Panc1 (cell line): ENCODE measurements around the gene ARHGEF12. TPM values are rescaled to one million over a fixed set of nuclear protein-coding genes. Genes with fewer than 3 reads are reported as not detected.

Experiments used
- ATAC-seq: fragments of 200-7000 bp; cut with Tn5 transposase; 2 replicates; pipeline ENCODE4 v1.9.1; 2020; ENCODE audit warnings: mild to moderate bottlenecking, moderate library complexity
- BruUV-seq: library from RNA; stranded (reverse); fragments of 400-500 nt; replicated peaks from 2 replicates; lab custom pipeline; 2021; lab: Mats Ljungman, UMichigan
- CTCF ChIA-PET: fragments of 300-600 bp; sonication (Branson Sonifier 250); formaldehyde crosslinking; loops from one replicate; lab custom pipeline; 2022; ENCODE audit warnings: antibody characterized with exemption; lab: Charles Lee
- POLR2A ChIA-PET: fragments of 300-600 bp; sonication (Branson Sonifier 250); formaldehyde crosslinking; loops from one replicate; lab custom pipeline; 2022; ENCODE audit warnings: antibody characterized with exemption; lab: Charles Lee
- DNase-seq: peaks from one replicate; pipeline ENCODE4 v3.0.0-alpha.2; 2010; ENCODE audit warnings: low read depth, low spot score
- H3K27ac ChIP-seq: 2 replicates; pipeline ENCODE4 v1.5.1; 2011; ENCODE audit warnings: mild to moderate bottlenecking, low read length, inconsistent platforms
- H3K27me3 ChIP-seq: fragments of 200-500 bp; sonication (Bioruptor generic); 2 replicates; pipeline ENCODE4 v1.6.0; 2014; ENCODE audit warnings: low read length, inconsistent platforms; ENCODE audit not compliant: control insufficient read depth, insufficient read depth
- H3K36me3 ChIP-seq: fragments of 200-500 bp; sonication (Bioruptor generic); 2 replicates; pipeline ENCODE4 v1.5.1; 2014; ENCODE audit warnings: inconsistent platforms, mild to moderate bottlenecking, low read length, moderate library complexity; ENCODE audit not compliant: control insufficient read depth, insufficient read depth
- H3K4me1 ChIP-seq: 2 replicates; pipeline ENCODE4 v1.5.1; 2011; ENCODE audit warnings: inconsistent platforms, mild to moderate bottlenecking, low read length, moderate library complexity; ENCODE audit not compliant: control insufficient read depth, insufficient read depth
- H3K4me3 ChIP-seq, 2 experiments: 2 replicates each; pipeline ENCODE4 v1.5.1; 2011 to 2012; ENCODE audit warnings: low read depth in 2 of 2, low read length in 2 of 2, mild to moderate bottlenecking in 2 of 2, inconsistent platforms in 1 of 2, moderate library complexity in 1 of 2
- H3K9me3 ChIP-seq: fragments of 200-500 bp; sonication (Bioruptor generic); 2 replicates; pipeline ENCODE4 v1.5.1; 2014; ENCODE audit warnings: low read depth, mild to moderate bottlenecking, inconsistent platforms, low read length, moderate library complexity; ENCODE audit not compliant: control insufficient read depth, insufficient read depth
- POLR2AphosphoS5 ChIP-seq: IDR thresholded peaks from 2 replicates; pipeline ENCODE4 v1.6.1; 2012; ENCODE audit warnings: mild to moderate bottlenecking, low read depth, low read length, moderate library complexity
- SIN3A ChIP-seq: IDR thresholded peaks from 2 replicates; pipeline ENCODE4 v1.6.1; 2012; ENCODE audit warnings: low read depth, mild to moderate bottlenecking, low read length, moderate library complexity, borderline replicate concordance; ENCODE audit not compliant: insufficient read depth
- TCF7L2 ChIP-seq: IDR thresholded peaks from 2 replicates; pipeline ENCODE4 v1.6.1; 2011; ENCODE audit warnings: mild to moderate bottlenecking, low read depth, low read length, inconsistent platforms
- in situ Hi-C: cut with HindIII; loops from 2 replicates; pipeline ENCODE4 v1.10.0; 2016; ENCODE audit warnings: low sequenced_read_pairs, low pct_unique_long_range_greater_than_20kb
- intact Hi-C: fragments of 100-400 bp; cut with micrococcal nuclease; formaldehyde crosslinking; loops from one replicate; pipeline ENCODE4 v1.10.0; 2022; ENCODE audit not compliant: unreplicated experiment
- total RNA-seq: library from RNA; stranded (reverse); gene quantifications from one replicate; pipeline ENCODE4 v1.2.1, GENCODE V29; 2021; ENCODE audit not compliant: unreplicated experiment
- TF ChIP-seq, protein P1 (sequence below), 2 experiments: IDR thresholded peaks; 2 replicates each; pipeline ENCODE4 v1.6.1; 2011 to 2012; ENCODE audit warnings: low read depth in 2 of 2, control low read depth in 1 of 2, low read length in 1 of 2, mild to moderate bottlenecking in 1 of 2, moderate library complexity in 1 of 2; ENCODE audit not compliant: insufficient read depth in 1 of 2
- TF ChIP-seq, protein P2 (sequence below): fragments of 450-650 bp; IDR thresholded peaks from 2 replicates; pipeline ENCODE4 v1.5.1; 2017; ENCODE audit warnings: mild to moderate bottlenecking

The ARHGEF12 gene
- total RNA-seq, 1 experiment from 2014 or later: 182 TPM

DNA sequence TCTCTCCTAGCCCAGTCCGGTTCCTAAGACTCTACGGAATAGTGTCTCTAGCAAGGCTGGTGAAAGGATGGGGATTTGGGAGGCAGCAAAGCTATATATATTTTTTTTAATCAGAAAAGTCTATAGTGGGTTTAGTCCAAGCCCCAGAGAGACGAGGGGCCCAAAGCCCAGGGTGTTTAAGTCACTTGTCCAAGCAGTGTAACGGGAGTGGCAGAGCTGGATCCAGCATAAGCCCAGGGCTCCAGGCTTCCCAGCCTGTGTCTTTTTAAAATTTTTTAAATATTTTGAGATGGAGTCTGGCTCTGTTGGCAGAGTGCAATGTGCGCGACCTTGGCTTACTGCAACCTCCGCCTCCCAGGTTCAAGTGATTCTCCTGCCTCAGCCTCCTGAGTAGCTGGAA is 182.1 kb downstream of the ARHGEF12 start:
- intact Hi-C loops (loop anchor here (5.0 to 10.0 kb wide), 2 partner anchors 279 to 596 kb away; no protein-coding TSS in a partner anchor), in situ Hi-C loops (no loop called here)
- Histone ChIP-seq H3K4me1 (no peaks in the 10 kb centered on the region; the same call in 1 of the 2 replicates), H3K27ac (no peak overlapping the region), H3K4me3 (no peak overlapping the region), H3K9me3 (no peaks in the 10 kb centered on the region), H3K27me3 (no peaks in the 10 kb centered on the region), H3K36me3 (no peaks in the 10 kb centered on the region)
- ATAC-seq: no peak
- DNase-seq: no peak
- CTCF ChIA-PET: no interaction called here
- POLR2A ChIA-PET: no interaction called here
- BruUV-seq: no TSS peak
- no peak for TF ChIP-seq SIN3A
- TF ChIP-seq TCF7L2: no peak
- no peak for TF ChIP-seq POLR2AphosphoS5
- TF ChIP-seq, protein P1, sequence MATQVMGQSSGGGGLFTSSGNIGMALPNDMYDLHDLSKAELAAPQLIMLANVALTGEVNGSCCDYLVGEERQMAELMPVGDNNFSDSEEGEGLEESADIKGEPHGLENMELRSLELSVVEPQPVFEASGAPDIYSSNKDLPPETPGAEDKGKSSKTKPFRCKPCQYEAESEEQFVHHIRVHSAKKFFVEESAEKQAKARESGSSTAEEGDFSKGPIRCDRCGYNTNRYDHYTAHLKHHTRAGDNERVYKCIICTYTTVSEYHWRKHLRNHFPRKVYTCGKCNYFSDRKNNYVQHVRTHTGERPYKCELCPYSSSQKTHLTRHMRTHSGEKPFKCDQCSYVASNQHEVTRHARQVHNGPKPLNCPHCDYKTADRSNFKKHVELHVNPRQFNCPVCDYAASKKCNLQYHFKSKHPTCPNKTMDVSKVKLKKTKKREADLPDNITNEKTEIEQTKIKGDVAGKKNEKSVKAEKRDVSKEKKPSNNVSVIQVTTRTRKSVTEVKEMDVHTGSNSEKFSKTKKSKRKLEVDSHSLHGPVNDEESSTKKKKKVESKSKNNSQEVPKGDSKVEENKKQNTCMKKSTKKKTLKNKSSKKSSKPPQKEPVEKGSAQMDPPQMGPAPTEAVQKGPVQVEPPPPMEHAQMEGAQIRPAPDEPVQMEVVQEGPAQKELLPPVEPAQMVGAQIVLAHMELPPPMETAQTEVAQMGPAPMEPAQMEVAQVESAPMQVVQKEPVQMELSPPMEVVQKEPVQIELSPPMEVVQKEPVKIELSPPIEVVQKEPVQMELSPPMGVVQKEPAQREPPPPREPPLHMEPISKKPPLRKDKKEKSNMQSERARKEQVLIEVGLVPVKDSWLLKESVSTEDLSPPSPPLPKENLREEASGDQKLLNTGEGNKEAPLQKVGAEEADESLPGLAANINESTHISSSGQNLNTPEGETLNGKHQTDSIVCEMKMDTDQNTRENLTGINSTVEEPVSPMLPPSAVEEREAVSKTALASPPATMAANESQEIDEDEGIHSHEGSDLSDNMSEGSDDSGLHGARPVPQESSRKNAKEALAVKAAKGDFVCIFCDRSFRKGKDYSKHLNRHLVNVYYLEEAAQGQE (IDR thresholded peaks at IDR 0.05; ENCODE audit: insufficient read depth in 1 of 2, low read depth in 2 of 2, low read length in 1 of 2): no peak
- TF ChIP-seq, protein P2, sequence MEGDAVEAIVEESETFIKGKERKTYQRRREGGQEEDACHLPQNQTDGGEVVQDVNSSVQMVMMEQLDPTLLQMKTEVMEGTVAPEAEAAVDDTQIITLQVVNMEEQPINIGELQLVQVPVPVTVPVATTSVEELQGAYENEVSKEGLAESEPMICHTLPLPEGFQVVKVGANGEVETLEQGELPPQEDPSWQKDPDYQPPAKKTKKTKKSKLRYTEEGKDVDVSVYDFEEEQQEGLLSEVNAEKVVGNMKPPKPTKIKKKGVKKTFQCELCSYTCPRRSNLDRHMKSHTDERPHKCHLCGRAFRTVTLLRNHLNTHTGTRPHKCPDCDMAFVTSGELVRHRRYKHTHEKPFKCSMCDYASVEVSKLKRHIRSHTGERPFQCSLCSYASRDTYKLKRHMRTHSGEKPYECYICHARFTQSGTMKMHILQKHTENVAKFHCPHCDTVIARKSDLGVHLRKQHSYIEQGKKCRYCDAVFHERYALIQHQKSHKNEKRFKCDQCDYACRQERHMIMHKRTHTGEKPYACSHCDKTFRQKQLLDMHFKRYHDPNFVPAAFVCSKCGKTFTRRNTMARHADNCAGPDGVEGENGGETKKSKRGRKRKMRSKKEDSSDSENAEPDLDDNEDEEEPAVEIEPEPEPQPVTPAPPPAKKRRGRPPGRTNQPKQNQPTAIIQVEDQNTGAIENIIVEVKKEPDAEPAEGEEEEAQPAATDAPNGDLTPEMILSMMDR: no peak

DNA sequence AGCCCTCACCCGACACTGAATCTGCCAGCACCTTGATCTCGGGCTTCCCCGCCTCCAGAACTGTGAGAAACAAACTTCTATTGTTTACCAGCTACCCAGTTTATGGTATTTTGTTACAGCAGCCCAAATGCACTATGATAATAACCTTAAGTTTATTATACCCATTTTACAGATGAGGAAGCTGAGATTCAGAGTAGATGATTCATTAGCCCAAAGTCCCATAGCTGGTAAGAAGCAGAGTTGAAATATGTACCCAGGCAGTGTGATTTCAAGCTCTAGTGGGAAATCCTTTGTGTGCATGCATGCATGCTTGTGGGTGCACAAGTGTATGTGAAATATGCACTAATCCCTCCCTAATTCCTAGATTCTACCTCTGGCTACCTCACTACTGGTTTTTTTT is 183.3 kb downstream of the ARHGEF12 start:
- Histone ChIP-seq H3K9me3 (no peaks in the 10 kb centered on the region), H3K4me3 (no peak overlapping the region), H3K27ac (no peak overlapping the region), H3K27me3 (no peaks in the 10 kb centered on the region), H3K4me1 (no peaks in the 10 kb centered on the region), H3K36me3 (no peaks in the 10 kb centered on the region)
- intact Hi-C loops: loop anchor here (5.0 to 10.0 kb wide), 2 partner anchors 278 to 595 kb away; no protein-coding TSS in a partner anchor
- in situ Hi-C loops: no loop called here
- ATAC-seq: no peak
- POLR2A ChIA-PET: no interaction called here
- TF ChIP-seq, protein P2: no peak
- TF ChIP-seq SIN3A (no peak), TCF7L2 (no peak), POLR2AphosphoS5 (no peak)
- TF ChIP-seq, protein P1 (IDR thresholded peaks at IDR 0.05; ENCODE audit: insufficient read depth in 1 of 2, low read depth in 2 of 2, low read length in 1 of 2): no peak
- DNase-seq: no peak
- BruUV-seq: no TSS peak
- CTCF ChIA-PET: interaction anchor here (0.7 kb wide), 1 partner anchor 208 kb away, joined by 4 read pairs; no protein-coding TSS in a partner anchor
